H1 (cell line): ENCODE results near the gene GCLM. TPM values are rescaled to one million over a fixed set of nuclear protein-coding genes. Genes with fewer than 3 reads are reported as not detected.

ENCODE experiments used
- ASH2L ChIP-seq: fragments of 200-600, 300-600 bp; sonication (generic); IDR thresholded peaks from one replicate; pipeline ENCODE4 v1.7.1; 2017; ENCODE audit warnings: low read length
- ATF2 ChIP-seq: IDR thresholded peaks from 2 replicates; pipeline ENCODE4 v1.6.1; 2012; ENCODE audit warnings: low read length, inconsistent platforms
- BACH1 ChIP-seq: IDR thresholded peaks from 2 replicates; pipeline ENCODE4 v1.6.1; 2012; ENCODE audit warnings: low read length, improper control_type of control experiment
- CHD1 ChIP-seq: IDR thresholded peaks from 2 replicates; pipeline ENCODE4 v1.6.1; 2012; ENCODE audit warnings: low read depth, low read length, improper control_type of control experiment
- CTCF ChIP-seq, 3 experiments: IDR thresholded peaks; 1 replicate in 2 of 3; 2 replicates in 1 of 3; pipeline versions ENCODE4 v1.5.1 to v1.6.1; 2011; ENCODE audit warnings: low read length in 3 of 3, mild to moderate bottlenecking in 3 of 3, inconsistent platforms in 2 of 3, low read depth in 1 of 3, moderate library complexity in 1 of 3; ENCODE audit not compliant: insufficient read depth in 1 of 3; ENCODE audit errors: control extremely low read depth in 1 of 3
- GTF2F1 ChIP-seq: IDR thresholded peaks from 2 replicates; pipeline ENCODE4 v1.6.1; 2012; ENCODE audit warnings: low read depth, low read length, improper control_type of control experiment, borderline replicate concordance
- HDAC2 ChIP-seq, 2 experiments: fragments of 300-600 bp in 1 of 2; sonication (generic) in 1 of 2; IDR thresholded peaks; 2 replicates each; pipeline ENCODE4 v1.6.1; 2011 to 2012; ENCODE audit warnings: low read depth in 2 of 2, low read length in 2 of 2, mild to moderate bottlenecking in 2 of 2, moderate library complexity in 2 of 2, borderline replicate concordance in 1 of 2, inconsistent platforms in 1 of 2
- JUN ChIP-seq: IDR thresholded peaks from 2 replicates; pipeline ENCODE4 v1.6.1; 2011; ENCODE audit warnings: low read depth, mild to moderate bottlenecking, improper control_type of control experiment, low read length
- KDM1A ChIP-seq: fragments of 200-600, 300-600 bp; sonication (generic); IDR thresholded peaks from 2 replicates; pipeline ENCODE4 v1.7.1; 2016; ENCODE audit warnings: mild to moderate bottlenecking, low read length, borderline replicate concordance
- KDM4A ChIP-seq: IDR thresholded peaks from one replicate; pipeline ENCODE4 v1.7.1; 2012; ENCODE audit warnings: low read depth, mild to moderate bottlenecking, moderate library complexity, low read length, inconsistent platforms; ENCODE audit not compliant: severe bottlenecking
- PHF8 ChIP-seq: fragments of 200-600 bp; sonication (generic); conservative IDR thresholded peaks from 2 replicates; pipeline ENCODE4 v1.7.1; 2012; ENCODE audit warnings: low read depth, mild to moderate bottlenecking, inconsistent platforms, low read length, moderate library complexity
- SIN3A ChIP-seq, 2 experiments: IDR thresholded peaks in 1 of 2; conservative IDR thresholded peaks in 1 of 2; 2 replicates each; pipeline ENCODE4 v1.6.1; 2011 to 2012; ENCODE audit warnings: low read length in 2 of 2, improper control_type of control experiment in 1 of 2, low read depth in 1 of 2, mild to moderate bottlenecking in 1 of 2
- SP2 ChIP-seq: IDR thresholded peaks from 2 replicates; pipeline ENCODE4 v1.6.1; 2012; ENCODE audit warnings: mild to moderate bottlenecking, low read length, inconsistent platforms
- SRF ChIP-seq: IDR thresholded peaks from 2 replicates; pipeline ENCODE4 v1.6.1; 2011; ENCODE audit warnings: mild to moderate bottlenecking, low read depth, low read length, moderate library complexity
- TAF1 ChIP-seq: IDR thresholded peaks from 2 replicates; pipeline ENCODE4 v1.6.1; 2011; ENCODE audit warnings: mild to moderate bottlenecking, low read depth, low read length
- TAF7 ChIP-seq: optimal IDR thresholded peaks from 2 replicates; pipeline ENCODE3; 2011; ENCODE audit warnings: low read depth, mild to moderate bottlenecking, inconsistent platforms, low read length, moderate library complexity, borderline replicate concordance
- TEAD4 ChIP-seq: IDR thresholded peaks from 2 replicates; pipeline ENCODE4 v1.6.1; 2012; ENCODE audit warnings: low read depth, low read length, inconsistent platforms, mixed read lengths
- YY1 ChIP-seq: IDR thresholded peaks from 2 replicates; pipeline ENCODE4 v1.6.1; 2011; ENCODE audit warnings: low read depth, mild to moderate bottlenecking, low read length
- polyA plus RNA-seq, 7 experiments: library from polyadenylated mRNA; depleted of rRNA in 3 of 7; stranded (reverse) in 5 of 7; unstranded in 2 of 7; fragments of >200 nt in 5 of 7; fragments of 200-250 nt in 2 of 7; gene quantifications; 1 replicate in 5 of 7; 2 replicates in 1 of 7; 4 replicates in 1 of 7; pipeline versions ENCODE4 v1.2.1 to v1.2.3, GENCODE V29; 2011 to 2013; ENCODE audit warnings: missing spikeins in 2 of 7, mixed read lengths in 2 of 7
- total RNA-seq: library from RNA; stranded (reverse); fragmentation: NEBNext Ultra II Directional; extraction: Animal tissue kit (Norgen Biotek cat#: 25700); gene quantifications from 2 replicates; pipeline ENCODE4 v1.2.1, GENCODE V29; 2021

GCLM gene
- total and polyA plus RNA-seq, 2 of the 8 experiments (the other 6 are each of a cell fraction or from before 2014, with no cell fraction given): 3.1 to 12.8 TPM

DNA sequence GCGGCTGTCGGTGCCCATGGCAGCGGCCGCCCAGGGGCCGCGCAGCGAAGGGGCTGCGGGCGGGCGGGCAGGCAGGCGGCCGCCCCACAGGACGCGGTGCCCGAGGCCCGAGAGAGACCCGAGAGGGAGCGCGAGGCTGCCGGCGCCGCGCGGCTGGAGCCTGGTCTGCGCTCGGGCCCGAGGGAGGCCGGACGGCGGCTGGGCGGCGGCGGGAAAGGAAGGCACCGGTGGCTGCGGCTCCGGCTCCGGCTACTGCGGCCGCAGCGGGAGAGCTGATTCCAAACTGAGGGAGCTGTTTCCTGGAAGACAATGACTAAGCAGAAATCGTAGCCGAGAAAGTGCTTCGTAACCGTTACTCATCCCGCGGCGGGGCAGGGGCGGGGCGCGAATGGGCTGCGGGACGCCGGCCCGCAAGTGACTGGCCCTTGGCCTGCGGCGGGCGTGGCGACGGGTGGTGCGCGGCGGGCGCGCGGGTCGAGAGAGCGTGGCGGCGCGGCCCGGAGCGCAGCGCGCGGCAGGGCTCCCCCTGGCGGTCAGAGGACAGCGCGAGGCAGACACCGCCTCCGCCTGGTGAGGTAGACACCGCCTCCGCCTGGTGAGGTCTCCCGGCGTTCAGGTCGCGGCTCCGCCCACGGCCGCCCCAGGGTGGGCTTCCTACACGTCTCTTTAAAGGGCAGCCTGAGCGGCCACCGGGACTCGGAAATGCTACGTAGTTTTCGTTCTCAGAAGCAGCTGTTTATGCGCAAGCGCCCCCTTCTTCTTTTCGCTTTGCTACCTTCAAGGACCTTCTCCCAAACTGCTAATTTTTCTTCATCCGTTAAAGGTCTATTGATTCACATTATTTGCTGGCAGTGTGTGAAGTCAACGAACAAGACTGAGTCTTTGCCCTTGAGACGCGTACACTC, at the start of gene GCLM (continued):
- peak; percentile 85 to 98 (median 98) for TF ChIP-seq CTCF (IDR thresholded peaks at IDR 0.05; ENCODE audit: control extremely low read depth in 1 of 3, insufficient read depth in 1 of 3, low read depth in 1 of 3, low read length in 3 of 3)
- peak; percentile 36; the same call in 1 of the 2 replicates for TF ChIP-seq YY1
- 0 out of 2 replicates have a peak, but pooled peaks have one; percentile 11 for TF ChIP-seq KDM1A
- no peak for TF ChIP-seq GTF2F1
- peak; percentile 100 for TF ChIP-seq BACH1
- no peak for TF ChIP-seq SP2
- TF ChIP-seq ATF2: no peak
- TF ChIP-seq HDAC2 (IDR thresholded peaks at IDR 0.05; ENCODE audit: borderline replicate concordance in 1 of 2, low read depth in 2 of 2, low read length in 2 of 2): peak; percentile 2 to 88; a peak in 2 of 4 replicates
- TF ChIP-seq PHF8: peak; percentile 57; the same call in 1 of the 2 replicates
- TF ChIP-seq TEAD4: peak; percentile 67
- TF ChIP-seq ASH2L: no peak
- peak; percentile 55 for TF ChIP-seq TAF7
- TF ChIP-seq TAF1: peak; percentile 74
- no peak for TF ChIP-seq JUN
- no peak for TF ChIP-seq CHD1
- TF ChIP-seq SRF: no peak
- TF ChIP-seq SIN3A (conservative IDR thresholded peaks at IDR 0.05 in 1 of 2, IDR thresholded peaks at IDR 0.05 in 1 of 2; ENCODE audit: low read depth in 1 of 2, low read length in 2 of 2): peak in 1 of 2 experiments; percentile 81; a peak in 1 of 4 replicates
- TF ChIP-seq KDM4A: peak; percentile 62
